ENCODE data around the gene TMEM14A.
A peak's percentile ranks its signal among the peaks of the same experiment; 100 is the strongest.
"Not testable (repeated sequence)": the region's sequence is repeated elsewhere in the genome, so short reads cannot be mapped to it uniquely, and the experiment has no call there.

Gene TMEM14A

GRCh38 chr6:52697903-52698302 lies 27.0 kb downstream of the TMEM14A start:
- no peak for DNase-seq (ENCODE audit: low spot score)

- no peak for DNase-seq (ENCODE audit: low spot score)
These were observed 33.1 kb downstream of the TMEM14A start for GRCh38 chr6:52704060-52704459.

DNA sequence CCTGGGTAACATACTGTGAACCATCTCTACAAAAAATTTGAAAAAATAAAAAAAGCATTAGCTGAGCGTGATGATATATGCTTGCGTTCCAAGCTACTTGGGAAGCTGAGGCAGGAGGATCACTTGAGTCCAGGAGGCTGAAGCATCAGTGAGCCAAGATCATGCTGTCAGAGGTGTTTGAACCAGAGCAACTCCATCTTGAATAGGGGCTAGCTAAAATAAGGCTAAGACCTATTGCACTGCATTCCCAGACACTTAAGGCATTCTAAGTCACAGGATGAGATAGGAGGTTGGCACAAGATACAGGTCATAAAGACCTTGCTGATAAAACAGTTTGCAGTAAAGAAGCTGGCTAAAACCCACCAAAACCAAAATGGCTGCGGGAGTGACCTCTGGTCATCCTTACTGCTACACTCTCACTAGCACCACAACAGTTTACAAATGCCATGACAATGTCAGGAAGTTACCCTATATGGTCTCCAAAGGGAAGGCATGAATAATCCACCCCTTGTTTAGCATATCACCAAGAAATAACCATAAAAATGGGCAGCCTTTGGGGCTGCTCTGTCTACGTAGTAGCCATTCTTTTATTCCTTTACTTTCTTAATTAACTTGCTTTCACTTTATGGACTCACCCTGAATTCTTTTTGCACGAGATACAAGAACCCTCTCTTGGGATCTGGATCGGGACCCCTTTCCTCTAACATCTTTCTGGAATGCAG lies 34.0 kb downstream of the TMEM14A start:
- not testable (repeated sequence) for DNase-seq (ENCODE audit: low spot score)

GRCh38 chr6:52706001-52706400 lies 35.1 kb downstream of the TMEM14A start:
- no peak for DNase-seq (ENCODE audit: low spot score)

DNA sequence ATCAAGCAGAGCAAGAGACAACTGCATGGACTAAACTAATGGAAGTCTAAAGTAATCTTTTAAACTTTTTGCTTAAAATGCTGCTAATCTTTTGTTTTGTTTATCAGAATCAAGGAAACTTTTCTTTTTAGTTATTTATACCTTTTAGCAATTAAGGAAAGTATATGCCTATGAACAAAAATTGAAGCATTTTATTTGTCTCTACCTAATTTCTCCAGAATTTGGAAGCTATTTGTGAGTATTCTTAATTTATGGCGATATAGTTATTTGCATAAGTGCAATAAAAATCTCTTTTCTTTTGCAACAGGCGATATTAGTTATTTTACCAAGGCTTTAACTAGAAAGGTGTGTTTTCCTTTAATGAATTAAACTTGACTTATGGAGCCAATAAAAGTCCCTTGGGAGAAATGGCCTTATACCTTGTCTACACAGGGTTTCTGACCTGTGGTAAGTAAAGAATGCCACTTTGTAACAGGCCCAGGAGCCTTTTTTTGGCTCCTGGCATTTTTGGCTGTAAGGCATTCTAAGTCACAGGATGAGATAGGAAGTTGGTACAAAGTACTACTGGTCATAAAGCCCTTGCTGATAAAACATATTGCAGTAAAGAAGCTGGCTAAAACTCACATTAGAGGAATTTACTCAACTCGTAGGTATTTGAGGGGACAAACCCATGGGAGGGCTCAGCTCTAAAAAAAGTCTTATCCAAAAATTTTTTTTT lies 37.2 kb downstream of the TMEM14A start:
- DNase-seq (ENCODE audit: low spot score), result no peak

DNA sequence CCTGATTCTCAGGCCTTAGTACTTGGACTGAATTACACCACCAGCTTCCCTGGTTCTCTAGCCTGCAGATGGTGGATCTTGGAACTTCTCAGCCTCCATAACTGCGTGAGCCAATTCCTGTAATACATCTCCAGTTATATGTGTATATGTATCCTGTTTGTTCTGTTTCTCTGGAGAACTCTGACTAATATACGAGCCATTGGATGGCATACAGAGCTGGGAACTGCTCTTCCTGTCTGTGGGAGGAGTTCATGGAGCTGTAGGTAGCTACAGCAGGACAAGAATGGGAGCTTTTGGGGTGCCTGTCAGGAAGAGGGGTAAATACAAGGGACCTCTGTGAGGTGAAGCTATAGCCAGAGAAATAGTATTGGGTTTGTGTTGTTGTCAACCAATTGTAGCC lies 41.2 kb downstream of the TMEM14A start:
- no peak for DNase-seq (ENCODE audit: low spot score)

- not testable (repeated sequence) for DNase-seq (ENCODE audit: low spot score)
These were observed 43.8 kb downstream of the TMEM14A start for GRCh38 chr6:52714761-52715160.

DNA sequence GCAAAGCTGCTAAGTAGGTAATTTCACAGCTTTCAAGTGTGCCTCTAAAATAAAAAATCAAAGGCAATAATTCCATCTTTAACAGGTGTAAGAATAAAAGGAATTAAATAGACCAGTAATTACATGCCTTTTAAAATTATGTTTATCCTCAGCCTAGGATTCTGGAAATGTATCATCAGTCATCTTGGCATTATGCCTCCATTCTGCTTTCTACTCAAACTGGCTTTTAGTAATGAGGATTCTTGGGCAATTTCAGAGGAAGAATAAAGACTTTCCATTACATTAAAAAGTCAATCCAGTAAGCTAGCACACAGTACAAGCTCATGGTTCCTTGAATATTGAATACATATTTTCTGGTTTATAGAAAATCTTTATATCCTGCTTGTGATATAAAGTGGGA lies 47.6 kb downstream of the TMEM14A start:
- no peak for DNase-seq (ENCODE audit: low spot score)

- DNase-seq (ENCODE audit: low spot score), result no peak
These were observed 49.4 kb downstream of the TMEM14A start for GRCh38 chr6:52720321-52720720.

GRCh38 chr6:52724042-52724405 lies 53.1 kb downstream of the TMEM14A start:
- DNase-seq (ENCODE audit: low spot score), result no peak

DNA sequence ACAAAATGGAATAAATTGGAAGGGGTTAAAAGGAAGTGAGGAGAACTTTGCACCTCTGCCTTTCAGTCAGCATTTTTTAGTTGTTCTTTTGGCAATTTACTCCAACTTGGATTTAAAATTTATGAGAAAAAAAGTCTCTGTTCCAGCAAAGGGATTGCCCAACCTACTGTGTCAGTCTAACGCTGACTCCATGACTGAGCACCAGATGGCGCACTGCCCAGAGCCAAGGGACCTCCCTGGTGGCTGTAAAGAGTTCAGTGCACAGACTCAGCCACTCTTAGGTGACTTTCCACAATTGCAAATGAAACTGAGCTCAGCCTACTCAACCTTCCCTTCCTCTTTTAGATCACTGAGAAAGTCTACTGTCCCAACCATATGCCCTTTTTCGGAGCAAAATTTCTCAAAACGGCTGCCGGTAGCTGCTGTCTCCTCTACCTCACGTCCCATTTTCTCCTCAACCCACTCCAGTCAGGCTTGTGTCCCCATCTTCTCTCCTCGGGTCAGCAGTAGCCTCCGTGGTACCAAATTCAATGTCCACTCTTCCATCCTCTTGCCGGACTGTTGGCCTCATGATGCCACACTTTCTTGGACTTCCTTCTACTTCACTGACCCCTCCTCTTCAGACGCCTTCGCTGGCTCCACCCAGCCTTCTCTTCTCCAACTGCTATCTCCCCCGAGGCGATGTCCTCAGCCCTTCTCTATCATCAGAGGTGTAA lies 53.7 kb downstream of the TMEM14A start:
- peak; percentile 30 for DNase-seq (ENCODE audit: low spot score)

DNA sequence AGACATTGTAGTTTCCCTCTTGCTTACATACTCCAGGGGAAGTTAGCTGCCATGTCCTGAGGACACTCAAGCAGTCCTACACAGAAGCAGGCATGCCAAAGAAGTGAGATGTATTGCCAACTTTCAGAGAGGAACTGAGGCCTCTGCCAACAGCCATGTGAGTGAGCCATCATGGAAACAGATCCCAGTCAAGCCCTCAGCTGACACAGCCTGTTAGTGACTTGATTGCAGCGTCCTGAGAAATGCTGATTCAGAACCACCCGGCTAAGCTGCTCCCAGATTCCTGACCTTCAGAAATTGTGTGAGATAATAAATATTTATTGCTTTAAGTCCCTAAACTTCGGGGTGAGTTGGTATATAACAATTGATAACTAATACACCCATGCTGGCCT lies 54.2 kb downstream of the TMEM14A start:
- DNase-seq (ENCODE audit: low spot score), result no peak

- no peak for DNase-seq (ENCODE audit: low spot score)
These were observed 54.8 kb downstream of the TMEM14A start for GRCh38 chr6:52725535-52726192.

DNA sequence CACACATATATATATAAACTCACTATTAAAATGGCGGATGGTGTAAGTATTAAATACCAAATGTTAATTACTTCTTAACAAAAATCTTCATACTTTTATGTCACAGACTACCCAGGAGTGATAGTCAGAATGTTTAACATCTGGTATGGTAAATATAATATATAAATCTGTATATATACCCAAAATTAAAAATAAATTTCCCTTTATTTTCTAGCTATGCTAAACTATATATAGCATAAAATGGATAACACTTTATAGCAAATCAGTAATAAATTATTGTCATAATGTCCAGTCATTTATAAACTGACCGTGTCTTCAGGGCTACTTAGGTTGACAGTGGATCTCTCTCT lies 55.3 kb downstream of the TMEM14A start:
- no peak for DNase-seq (ENCODE audit: low spot score)

GRCh38 chr6:52726741-52727535 lies 56.0 kb downstream of the TMEM14A start:
- DNase-seq (ENCODE audit: low spot score), result no peak

GRCh38 chr6:52727908-52728307 lies 57.0 kb downstream of the TMEM14A start:
- DNase-seq (ENCODE audit: low spot score), result no peak

GRCh38 chr6:52728394-52728793 lies 57.5 kb downstream of the TMEM14A start:
- DNase-seq (ENCODE audit: low spot score), result no peak

DNA sequence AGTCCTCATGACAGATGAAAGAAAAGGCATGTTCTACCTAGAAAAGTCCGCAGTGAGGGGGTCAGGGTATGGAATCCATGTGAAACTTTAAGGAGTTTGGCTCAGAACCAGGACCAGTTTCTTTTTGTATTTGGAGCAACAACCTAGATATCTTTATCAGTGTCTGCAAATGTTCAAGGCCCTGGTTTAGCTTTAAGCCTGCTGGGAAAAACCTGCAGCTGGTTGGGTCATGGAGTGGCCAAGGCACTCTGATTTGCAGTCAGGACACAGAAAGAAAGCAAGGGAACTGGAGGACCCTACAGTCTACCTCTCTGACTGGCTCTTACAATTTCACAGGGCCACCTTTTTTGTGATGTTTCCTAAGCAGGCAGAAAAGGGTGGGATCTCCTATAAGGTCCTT lies 58.7 kb downstream of the TMEM14A start:
- DNase-seq (ENCODE audit: low spot score), result no peak

GRCh38 chr6:52731719-52732118 lies 60.8 kb downstream of the TMEM14A start:
- DNase-seq (ENCODE audit: low spot score), result no peak

DNA sequence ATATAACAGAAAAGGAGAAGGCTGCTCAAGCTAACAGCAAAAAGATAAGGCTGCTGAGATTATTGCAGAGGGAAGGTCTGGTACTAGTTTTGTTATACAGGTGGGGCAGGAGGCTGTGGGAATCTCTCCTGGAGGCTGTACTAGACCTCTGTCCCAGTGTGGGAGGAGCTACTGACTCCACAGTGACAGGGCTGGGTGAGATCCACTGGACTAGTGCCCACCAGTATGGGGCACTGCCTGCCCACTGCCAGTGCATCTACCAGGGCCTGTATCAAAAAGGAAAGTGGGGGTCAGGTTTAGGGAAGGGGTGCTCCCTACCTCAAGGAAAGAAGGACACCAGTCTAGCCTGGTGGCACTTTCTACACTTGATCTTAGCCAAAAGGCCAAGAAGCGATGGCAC lies 62.3 kb downstream of the TMEM14A start:
- no peak for DNase-seq (ENCODE audit: low spot score)

GRCh38 chr6:52734072-52734471 lies 63.2 kb downstream of the TMEM14A start:
- DNase-seq (ENCODE audit: low spot score), result no peak

DNA sequence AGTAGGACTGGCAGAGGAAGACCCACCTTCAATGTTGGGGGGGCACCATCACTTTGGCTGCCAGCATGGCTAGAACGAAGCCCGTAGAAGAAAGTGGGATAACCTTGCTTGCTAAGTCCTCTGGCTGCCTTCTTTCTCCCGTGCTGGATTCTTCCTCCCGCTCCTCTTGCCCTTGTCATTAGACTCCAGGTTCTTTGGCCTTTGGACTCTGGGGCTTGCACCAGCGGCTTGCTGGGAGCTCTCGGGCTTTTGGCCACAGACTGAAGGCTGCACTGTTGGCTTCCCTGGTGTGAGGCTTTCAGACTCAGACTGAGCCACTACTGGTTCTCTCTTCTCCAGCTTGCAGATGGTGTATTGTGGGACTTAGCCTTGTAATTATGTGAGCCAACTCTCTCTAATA lies 64.2 kb downstream of the TMEM14A start:
- DNase-seq (ENCODE audit: low spot score), result no peak

Measured in Ammon's horn (tissue), 1 donor.